Activated CD8-positive, alpha-beta memory T cell treated with anti-CD3 and anti-CD28 coated beads, Interleukin-2, amount 50 U/mL, for 24 hours (primary cell): ENCODE measurements around the gene PDGFA.

Source experiments
- DNase-seq: peaks from one replicate; pipeline ENCODE4 v3.0.0-alpha.2; 2020; ENCODE audit errors: extremely low read depth

PDGFA gene

DNA sequence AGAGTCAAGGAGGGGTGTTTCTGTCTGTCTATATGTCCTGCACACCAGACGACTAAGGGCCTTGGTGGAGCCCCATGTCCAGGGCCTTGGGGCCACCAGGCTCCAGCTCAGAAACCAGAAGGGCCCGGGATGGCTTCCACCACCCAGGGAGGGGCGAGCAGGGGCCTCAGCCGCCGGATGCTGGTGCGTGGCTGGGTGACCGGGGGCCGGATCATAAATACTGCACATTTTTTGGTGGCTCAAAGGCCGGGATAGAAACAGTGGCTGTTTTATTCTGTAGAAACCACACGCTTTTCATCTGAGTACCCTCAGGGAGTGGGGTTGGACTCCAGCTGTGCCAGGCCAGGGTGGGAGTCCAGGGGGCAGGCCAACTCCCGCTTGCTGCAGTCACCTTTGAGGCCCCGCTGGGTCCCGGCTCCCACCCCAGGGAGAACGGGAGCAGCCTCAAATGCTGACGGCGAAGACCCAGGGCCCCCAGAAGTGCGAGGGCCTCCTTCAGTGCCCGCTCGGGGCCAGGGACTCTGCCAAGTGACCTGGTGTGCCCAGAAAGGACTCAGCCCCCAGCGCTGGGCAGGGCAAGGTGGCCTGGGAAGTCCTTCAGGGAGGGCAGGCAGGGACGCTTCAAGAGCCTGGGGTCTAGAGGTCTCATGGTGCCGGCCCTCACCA is 28.2 kb downstream of the PDGFA start:
- DNase-seq, result no peak

DNA sequence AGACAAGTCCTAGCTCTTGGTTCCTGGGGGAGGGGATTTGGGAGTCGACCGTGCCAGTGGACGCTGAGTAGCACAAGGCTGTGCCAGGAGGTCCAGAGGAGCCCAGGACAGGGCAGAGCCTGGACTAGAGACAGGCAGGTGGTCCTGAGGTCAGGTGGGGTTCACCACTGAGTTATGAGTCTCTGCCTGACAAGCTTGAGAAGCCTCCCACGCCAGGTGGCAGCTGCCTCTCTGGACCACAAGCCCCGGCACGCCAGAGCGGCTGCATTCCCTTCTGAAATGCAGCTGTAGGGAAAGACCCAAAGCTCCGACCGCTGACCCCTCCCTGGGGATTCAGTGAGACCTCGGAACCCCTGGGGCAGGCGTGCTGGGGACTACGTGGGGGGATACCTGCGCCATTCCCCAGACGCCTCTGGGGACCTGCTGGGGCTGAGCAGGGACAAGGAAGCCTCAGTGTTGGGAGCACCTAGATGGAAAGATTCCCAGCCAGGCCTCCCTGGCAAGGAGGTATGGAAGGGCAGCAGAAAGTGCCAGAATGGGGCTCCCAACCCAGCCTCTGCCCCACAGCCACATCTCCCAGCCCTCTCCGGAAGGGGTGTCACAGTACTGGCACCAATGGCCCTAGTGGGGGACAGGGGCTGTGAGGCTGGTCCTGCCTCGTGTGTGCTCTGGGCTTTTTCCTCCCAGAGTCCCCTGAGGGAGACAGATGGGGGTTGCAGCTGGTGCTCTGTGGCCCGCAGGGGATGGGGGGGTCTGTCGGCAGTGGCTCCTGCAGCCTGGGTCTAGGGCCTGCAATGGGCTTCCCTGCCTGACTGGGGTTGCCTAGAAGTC is 29.0 kb downstream of the PDGFA start:
- DNase-seq, result no peak

DNA sequence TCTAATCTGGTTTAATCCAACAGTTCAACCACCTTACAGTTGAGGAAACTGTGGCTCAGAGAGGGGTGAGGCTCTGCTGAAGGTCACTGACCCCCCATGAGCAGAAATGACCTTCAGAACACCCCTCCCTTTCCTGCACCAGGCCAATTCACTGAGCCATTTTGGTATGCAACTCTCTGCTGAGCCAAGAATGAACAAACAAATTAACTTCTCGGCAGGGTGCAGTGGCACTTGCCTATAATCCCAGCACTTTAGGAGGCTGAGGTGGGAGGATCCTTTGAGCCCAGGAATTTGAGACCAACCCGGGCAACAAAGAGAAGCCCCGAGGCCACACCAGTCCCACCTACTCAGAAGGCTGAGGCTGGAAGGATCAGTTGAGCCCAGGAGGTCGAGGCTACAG is 29.8 kb downstream of the PDGFA start:
- DNase-seq, result no peak

DNA sequence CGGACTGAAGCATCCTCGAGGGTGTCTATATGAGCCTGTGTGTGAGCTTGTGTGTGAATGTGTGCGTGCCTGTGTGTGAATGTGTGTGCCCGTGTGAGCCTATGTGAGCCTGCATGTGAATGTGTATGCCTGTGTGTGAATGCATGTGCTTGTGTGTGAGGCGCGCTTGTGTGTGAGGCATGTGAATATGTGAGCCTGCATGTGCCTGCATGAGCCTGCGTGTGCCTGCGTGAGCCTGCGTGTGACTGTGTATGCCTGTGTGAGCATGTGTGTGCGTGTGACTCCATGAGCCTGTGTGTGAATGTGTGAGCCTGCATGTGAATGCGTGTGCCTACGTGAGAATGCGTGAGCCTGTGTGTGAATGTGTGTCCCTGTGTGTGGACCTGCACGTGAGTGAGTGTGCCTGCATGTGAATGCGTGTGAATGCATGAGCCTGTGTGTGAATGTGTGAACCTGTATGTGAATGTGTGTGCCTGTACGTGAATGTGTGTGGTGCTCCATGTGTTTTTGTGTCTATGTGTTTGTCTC is 33.4 kb downstream of the PDGFA start:
- no peak for DNase-seq

DNA sequence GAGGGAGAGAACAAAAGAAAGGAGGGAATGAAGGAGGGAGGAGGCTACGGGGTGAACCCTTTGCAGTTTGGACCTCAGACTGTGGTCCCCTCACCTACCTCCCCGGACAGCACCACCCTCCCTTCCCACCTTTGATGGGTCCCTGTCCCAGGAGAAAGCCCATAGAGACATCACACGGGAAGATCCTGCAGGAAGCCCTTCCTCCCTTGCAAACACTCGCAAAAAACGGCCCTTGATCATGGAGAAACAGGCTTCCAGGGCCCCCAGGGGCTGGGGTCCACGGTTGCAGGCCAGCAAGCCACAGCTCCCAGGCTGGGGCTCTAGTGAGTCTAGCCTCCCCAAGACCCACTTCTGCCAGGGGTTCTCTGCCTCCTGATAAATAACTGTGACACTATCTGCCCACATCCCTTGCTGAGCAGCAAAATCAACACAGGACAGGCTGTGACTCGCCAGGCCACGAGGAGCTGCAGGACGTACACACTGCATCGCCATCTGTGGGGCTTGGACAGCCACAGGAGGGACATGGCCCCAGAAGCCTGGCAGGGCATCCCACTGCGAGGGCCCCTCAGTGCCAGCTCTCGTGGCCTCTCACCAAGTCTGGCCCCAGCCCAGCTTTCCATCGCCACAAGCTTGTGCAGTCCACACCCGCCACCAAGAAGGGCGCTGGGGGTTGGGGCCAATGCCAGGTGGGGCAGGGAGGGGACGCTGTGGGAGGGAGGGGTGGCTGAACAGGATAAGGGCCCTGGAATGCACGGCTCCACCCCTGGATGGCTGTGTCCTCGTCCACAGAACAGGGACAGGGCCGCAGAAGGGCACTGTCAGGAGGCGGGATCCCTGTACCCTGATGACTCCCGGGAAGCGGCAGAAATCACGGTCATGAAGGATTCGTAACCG is 34.2 kb downstream of the PDGFA start:
- no peak for DNase-seq

DNA sequence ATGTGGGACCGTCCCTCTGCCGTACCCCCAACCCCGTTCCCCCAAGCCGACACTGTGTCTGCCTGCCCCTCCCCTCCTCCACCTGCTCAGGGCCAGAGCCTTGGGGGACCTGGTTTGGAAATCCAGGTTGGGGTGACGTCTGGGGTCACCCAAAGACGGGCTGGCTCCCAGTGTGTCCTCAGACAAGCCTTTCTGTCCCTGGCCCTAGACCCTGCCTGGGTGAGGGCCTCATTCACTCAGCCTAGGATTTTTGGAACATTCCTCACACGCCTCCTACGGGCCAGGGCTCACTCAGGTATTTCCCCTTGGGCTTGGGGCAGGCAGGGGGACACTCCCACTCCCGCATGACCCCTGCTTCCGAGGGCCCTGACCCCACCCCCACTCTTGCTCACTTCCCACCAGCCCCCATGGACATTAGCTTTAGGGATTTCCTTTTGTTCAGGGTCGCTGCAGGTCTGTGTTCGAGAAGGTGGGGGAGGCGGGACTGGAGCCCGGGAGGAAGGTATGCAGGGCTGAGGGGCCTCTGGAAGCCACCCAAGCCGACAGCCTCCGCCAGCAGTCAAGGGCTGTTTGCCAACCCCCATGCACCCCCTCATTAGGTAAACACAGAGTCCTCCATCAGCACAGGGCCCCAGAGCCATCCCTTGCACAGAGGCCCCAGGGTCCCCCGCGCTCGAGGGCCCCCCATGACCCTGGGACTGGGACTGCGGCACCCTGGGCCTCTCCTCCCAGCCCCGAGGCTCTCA is 35.1 kb downstream of the PDGFA start:
- DNase-seq, result no peak

DNA sequence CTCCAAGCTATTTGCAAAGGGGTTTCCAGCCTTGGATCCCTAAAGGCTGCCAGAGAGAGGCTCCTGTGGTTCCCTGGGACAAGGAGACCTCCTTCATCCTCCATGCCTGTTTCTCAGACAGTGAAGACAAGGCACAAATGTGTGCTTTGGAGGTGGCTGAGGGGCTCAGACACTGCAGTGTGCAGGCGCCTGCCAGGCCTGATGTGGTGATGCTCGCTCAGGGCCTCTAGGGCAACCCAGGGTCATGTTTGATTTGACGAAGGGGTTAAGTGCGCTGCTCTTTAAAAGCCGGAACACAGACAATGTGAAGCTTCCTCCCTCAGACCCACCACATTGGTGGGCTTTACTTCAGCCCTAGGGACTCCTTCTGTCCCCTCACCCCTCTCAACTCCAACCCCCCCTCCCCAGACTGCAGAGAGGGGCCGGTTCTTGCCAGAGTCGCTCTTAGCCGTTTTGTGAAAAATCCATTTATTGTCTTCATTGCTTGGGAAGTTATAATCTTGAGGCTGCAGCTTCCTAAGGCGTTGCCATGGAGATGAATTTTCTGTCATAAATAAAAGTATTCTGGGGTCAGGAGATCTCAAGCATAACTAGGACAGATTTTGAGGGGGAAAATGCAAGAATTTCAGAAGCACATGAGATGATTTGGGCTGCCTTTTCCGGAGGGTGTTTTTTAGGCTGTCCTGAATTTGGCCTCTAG is 35.8 kb downstream of the PDGFA start:
- DNase-seq, result no peak

DNA sequence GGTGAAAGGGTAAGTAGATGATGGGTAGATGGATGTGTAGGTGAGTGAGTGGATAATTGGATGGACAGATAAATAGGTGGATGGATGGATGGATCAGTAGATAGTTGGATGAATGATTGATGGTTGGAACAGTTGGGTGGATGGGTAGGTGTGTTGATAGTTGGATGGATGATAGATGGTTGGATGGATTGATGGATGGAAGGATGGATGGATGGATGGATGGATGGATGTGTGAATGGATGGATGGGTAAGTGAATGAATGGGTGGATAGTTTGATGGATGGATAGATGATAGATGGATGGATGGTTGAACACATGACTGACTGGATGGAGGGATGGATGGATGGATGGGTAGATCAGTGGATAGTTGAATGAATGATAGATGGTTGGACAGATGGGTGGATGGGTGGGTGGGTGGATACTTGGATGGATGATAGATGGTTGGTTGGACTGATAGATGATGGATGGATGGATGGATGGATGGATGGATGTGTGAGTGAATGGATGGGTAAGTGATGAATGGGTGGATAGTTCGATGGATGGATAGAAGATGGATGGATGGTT is 37.0 kb downstream of the PDGFA start:
- DNase-seq, result no peak

DNA sequence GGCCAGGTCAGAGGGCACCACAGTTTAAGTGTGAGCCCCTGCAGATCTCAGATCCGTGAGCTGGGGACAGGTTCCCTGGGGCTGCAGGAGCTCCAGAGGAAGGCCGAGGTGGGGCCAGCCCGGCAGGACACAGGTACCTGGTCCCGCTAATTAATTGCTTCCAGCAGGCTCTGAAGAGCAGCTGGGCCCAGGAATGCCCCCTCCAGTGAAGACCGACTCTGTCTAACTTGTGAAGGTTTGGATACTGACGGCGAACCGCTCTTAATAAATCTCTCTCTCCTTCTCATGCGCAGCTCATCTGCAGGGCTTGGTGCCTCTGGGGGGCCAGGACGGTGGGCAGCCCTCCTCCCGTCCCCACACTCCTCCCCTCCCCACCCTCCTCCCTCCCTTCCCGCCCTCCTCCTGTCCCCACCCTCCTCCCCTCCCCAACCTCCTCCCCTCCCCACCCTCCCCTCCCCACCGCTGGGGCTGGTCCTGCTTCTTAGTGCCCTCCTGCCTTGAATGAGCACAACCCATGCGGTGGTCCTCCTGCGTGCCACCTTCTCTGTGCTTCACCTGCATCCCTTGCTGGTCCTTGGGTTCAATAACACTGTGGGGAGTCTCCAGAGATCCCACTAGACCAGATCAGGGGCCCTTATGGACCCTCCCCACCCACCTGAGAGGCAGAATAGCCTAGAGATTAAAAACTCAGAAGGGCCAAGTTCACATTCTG is 38.3 kb downstream of the PDGFA start:
- DNase-seq, result no peak

DNA sequence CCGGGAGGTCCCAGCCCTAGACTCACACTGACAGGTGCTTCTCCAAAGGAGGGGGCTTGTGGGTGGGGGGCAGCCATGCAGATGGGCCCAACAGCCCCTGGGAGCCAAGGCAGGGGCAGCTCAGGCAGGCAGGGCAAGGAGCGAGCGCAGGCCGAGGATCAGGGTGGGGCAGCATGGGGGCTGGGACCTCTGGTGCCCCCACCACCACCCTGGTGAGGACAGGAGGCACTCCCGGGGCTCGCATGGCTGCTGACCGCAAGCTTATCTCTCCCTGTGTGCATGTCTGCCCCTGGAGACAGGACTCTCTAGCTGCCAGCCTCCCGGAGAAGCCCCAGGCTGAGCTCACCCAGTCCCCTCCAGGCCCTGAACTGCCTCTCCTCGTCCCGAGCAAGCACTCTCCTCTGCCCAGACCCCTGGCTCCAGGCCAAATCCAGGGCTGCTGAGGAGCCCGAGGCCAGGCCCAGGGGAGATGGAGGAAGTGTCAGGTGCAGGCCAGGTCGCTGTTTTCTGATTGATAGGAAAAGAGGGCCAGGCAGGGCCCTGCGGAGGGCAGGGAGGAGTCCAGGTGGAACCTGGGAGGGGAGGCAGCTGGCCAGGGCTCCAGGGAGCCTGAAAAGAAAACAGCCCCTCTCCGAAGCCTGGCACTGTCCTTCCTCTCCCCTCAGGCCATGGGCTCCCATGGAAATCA is 39.0 kb downstream of the PDGFA start:
- no peak for DNase-seq

DNA sequence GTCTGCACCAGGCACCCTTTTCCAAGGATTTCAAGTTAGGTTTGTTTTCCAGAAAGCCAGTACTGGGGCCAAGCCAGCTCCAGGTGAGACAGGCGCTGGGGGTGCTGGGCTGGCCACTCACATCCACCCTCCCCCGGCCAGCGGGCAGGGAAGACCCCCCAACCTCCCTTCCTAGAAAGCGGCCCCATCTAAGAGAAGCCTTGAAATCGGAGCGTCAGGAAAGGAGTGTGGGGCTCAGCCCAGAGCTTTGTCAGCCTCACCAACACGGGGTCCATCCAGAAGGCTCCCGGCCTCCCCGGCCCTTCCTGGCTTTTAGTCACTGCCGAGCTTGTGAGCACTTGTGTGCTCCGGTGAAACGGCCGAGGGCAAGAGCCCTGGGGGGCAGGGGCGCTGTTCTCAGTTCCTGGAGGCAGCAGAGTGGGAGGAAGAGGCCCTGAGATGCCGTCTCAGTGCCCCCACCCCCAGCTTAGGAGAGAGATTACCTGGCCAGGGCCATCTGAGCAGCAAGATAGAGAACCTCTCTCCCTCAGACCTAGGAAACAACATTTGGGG is 39.6 kb downstream of the PDGFA start:
- DNase-seq, result no peak

DNA sequence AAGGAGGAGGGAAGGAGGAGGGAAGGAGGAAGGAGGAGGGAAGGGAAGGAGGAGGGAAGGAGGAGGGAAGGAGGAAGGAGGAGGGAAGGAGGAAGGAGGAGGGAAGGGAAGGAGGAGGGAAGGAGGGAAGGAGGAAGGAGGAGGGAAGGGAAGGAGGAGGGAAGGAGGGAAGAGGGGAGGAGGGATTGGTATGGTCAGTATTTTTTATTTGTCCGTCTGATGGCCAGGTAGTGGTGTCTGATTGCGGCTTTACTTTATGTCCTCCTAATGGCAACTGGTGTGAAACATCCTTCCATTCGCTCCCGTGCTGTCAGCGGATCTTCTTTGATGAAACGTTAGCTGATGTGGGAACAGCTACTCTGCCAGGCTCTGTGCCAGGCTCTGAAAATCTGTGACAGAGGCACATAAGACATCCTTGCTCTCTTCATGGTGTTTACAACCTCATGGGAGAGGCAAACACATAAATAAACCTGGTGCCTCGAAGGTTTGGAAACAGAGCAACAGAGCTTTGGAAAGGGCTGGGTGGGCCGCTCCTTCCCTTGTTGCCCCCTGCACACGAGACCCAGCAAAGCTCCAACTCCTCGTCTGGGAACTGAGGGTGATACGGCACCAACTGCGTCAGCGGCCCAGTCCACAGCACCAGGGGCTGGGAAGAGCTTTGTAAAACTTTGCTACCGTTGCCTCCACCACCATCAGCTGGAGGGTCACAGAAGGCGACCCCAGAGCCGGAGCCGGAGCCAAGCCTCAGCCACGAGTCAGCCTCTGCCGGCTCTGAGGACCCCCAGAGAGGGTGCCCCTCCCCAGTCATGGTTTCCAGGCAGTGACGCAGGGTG is 40.3 kb downstream of the PDGFA start:
- DNase-seq, result no peak

DNA sequence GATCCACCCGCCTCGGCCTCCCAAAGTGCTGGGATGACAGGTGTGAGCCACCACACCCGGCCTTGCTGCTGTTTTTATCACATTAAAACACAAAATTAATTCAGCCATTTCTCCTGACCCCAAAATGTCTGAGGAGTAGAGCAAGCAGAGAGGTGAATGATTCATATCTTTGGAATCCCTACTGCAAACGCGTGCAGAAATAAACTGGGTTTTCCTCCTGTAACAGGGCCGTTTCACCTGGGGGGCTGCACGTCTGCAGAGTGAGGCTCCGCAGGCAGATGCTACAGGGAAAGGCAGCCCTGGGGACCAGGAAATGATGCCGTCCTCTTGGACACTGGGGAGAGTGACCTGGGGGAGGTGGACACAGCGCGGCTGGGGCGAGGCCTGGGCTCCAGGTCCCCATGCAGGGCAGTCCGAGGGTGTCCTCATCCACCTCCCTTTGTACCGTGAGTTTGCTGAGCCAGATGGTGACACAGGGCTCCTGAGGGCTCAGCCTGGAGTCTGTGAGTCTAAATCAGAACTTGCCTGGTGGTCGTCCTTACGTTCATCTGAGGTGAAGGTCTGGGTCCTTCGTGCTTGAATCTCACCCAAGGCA is 41.9 kb downstream of the PDGFA start:
- no peak for DNase-seq

DNA sequence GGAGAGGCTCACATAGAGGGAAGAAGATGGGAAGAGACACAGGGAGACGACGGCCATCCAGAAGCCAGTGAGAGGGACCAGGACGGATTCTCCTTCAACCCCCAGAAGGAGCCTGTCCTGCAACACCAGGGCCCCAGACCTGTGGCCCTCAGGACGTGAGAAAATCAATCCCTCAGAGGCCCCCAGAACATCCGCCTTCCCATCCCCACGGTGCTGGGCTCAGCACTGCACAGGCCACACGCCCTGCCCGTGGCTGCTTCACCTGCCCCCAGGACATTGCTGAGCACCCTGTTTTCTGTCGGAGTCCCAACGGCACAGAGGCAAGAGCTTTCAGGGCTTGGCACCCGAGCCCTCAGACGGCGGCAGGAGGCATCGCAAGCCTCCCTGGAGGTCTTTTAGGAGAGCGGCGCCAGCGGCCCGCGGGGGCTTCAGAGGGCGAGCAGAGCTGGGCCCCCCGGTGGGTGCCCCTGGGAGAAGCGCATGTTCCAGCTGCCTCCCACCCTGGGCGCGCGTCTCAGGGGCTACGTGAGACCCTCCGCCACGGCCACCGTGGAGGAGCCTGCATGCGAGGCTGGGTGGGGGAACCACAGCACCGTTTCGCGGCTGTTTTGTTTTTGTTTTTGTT is 42.8 kb downstream of the PDGFA start:
- no peak for DNase-seq

DNA sequence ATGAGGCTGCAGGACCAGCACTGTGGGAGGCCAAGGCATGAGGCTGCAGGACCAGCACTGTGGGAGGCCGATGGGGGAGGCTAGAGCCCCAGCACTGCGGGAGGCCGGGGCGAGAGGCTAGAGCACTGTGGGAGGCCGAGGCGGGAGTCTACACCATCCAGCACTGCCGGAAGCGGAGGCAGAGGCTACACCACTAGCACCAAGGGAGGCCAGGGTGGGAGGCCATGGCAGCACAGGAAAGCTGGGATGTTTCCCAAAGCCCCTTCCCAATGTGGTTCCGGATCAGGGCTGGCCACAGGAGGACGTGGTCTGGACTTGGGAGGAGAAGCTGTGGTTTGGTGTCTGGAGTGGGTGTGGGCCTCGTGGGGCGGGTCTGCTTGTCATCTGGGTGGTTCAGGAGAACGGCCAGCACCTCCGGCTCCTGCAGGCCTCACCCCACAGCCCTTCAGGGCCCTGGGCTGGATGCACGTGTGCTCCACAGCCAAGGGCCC is 43.6 kb downstream of the PDGFA start:
- no peak for DNase-seq

DNA sequence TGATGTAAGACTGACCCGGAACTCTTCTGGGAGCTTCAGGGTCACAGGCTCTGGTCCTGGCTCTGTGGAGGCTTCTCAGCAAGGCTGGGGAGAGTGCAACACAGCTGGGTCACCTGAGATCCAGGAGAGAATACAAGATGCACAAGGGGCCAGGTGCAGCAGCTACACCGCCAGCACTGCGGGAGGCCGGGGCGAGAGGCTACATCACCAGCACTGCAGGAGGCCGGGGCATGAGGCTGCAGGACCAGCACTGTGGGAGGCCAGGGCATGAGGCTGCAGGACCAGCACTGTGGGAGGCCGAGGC is 44.3 kb downstream of the PDGFA start:
- DNase-seq, result no peak
